Pancreas (tissue), 10 donors: ENCODE measurements around the gene RAD18. TPM values are rescaled to one million over a fixed set of nuclear protein-coding genes. Genes with fewer than 3 reads are reported as not detected.
A peak's percentile ranks its signal among the peaks of the same experiment; 100 is the strongest.

Experiments used
- ATAC-seq, 4 donors: fragments of 200-7000 bp; cut with Tn5 transposase; one replicate each; pipeline versions ENCODE4 v1.8.0 to v1.9.1; 2020; ENCODE audit warnings: mild to moderate bottlenecking in 4 of 4, moderate library complexity in 4 of 4
- DNase-seq, 6 donors: peaks; one replicate each; pipeline ENCODE4 v3.0.0-alpha.2; 2020
- FAIRE-seq: peaks from 2 replicates; lab custom pipeline; 2012; peaks lifted over from hg19 to GRCh38; lab: Jason Lieb, UNC
- H3K27ac ChIP-seq, 4 donors: fragments of 200-600 bp; sonication (generic); 1 replicate in 3 of 4; 2 replicates in 1 of 4; pipeline versions ENCODE4 v1.5.0 to v1.8.0; 2020
- H3K27me3 ChIP-seq, 4 donors: fragments of 200-600 bp; one replicate each; pipeline ENCODE4 v1.8.0; 2021
- H3K36me3 ChIP-seq, 3 donors: fragments of 200-600 bp; sonication (generic) in 1 of 3; one replicate each; pipeline versions ENCODE4 v1.5.0 to v1.8.0; 2020 to 2021
- H3K4me1 ChIP-seq, 3 donors: fragments of 200-600 bp; one replicate each; pipeline ENCODE4 v1.8.0; 2021
- H3K4me3 ChIP-seq, 4 donors: fragments of 200-600 bp; sonication (generic) in 2 of 4; one replicate each; pipeline versions ENCODE4 v1.5.0 to v1.8.0; 2020 to 2021
- H3K9me3 ChIP-seq, 4 donors: fragments of 200-600 bp; one replicate each; pipeline ENCODE4 v1.8.0; 2021
- WGBS, 2 donors: extraction: QIAGEN DNeasy Blood & Tissue Kit; methylation state at CpG; one replicate each; pipeline ENCODE4 v1.1.7; 2013; 5-methylcytosine and 5-hydroxymethylcytosine counted together
- intact Hi-C, 3 donors: fragments of 100-400 bp; cut with DNase I; formaldehyde crosslinking; loops; one replicate each; pipeline versions ENCODE4 v1.11.1 to v1.14.2; 2022
- polyA plus RNA-seq, 2 donors: library from polyadenylated mRNA; stranded (reverse); fragments of 200-250 nt; gene quantifications; one replicate each; pipeline ENCODE4 v1.2.3, GENCODE V29; 2013
- total RNA-seq, 6 donors: library from RNA; stranded (reverse); fragmentation: NEBNext Ultra II Directional in 4 of 6; extraction: Animal tissue kit (Norgen Biotek cat#: 25700) in 4 of 6; gene quantifications; one replicate each; pipeline versions ENCODE4 v1.2.1 to v1.2.4, GENCODE V29; 2021 to 2023
- TF ChIP-seq, protein P1 (sequence below), 4 donors: fragments of 200-600 bp; sonication (generic) in 3 of 4; IDR thresholded peaks; one replicate each; pipeline versions ENCODE4 v1.5.0 to v1.8.0; 2021; ENCODE audit warnings: antibody characterized with exemption in 4 of 4
- donor health status: healthy with polysubstance abuse.
- donor health status: DM: no; HTN: no; CAD: no; lungs with moderate emphysema.
- donor health status: DM: no; HTN: no; CAD: no.
- donor health status: control.
- donor health status: control.
- donor health status: Bipolar disorder and iron deficiency.
- donor health status: DM: yes; HTN: yes; CAD: no.
- donor health status: DM: no; HTN: no; CAD: no.
- donor health status: DM: no; HTN: no; CAD: no.
- donor health status: DM: yes; HTN: yes; CAD: no.

RAD18 gene
- total and polyA plus RNA-seq, 8 donors: 1.2 to 4.3 (median 2.2) TPM

- FAIRE-seq (no peak), ATAC-seq (no peak), DNase-seq (no peak)
- Histone ChIP-seq H3K27ac (no peak overlapping the region), H3K4me1 (no peaks in the 10 kb centered on the region), H3K4me3 (no peak overlapping the region), H3K36me3 (no peaks in the 10 kb centered on the region), H3K27me3 (no peaks in the 10 kb centered on the region), H3K9me3 (no peaks in the 10 kb centered on the region)
- TF ChIP-seq, protein P1, sequence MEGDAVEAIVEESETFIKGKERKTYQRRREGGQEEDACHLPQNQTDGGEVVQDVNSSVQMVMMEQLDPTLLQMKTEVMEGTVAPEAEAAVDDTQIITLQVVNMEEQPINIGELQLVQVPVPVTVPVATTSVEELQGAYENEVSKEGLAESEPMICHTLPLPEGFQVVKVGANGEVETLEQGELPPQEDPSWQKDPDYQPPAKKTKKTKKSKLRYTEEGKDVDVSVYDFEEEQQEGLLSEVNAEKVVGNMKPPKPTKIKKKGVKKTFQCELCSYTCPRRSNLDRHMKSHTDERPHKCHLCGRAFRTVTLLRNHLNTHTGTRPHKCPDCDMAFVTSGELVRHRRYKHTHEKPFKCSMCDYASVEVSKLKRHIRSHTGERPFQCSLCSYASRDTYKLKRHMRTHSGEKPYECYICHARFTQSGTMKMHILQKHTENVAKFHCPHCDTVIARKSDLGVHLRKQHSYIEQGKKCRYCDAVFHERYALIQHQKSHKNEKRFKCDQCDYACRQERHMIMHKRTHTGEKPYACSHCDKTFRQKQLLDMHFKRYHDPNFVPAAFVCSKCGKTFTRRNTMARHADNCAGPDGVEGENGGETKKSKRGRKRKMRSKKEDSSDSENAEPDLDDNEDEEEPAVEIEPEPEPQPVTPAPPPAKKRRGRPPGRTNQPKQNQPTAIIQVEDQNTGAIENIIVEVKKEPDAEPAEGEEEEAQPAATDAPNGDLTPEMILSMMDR (IDR thresholded peaks at IDR 0.05): no peak
- WGBS, 2 donors: 82 to 86% methylated on average over 6 of the region's 6 CpGs
- intact Hi-C loops: loop anchor here in 1 of 3 donors (10.0 kb wide), 1 partner anchor 81 kb away; no protein-coding TSS in a partner anchor
Measured at GRCh38 chr3:8984081-8984480, 20.8 kb upstream of the RAD18 start.

DNA sequence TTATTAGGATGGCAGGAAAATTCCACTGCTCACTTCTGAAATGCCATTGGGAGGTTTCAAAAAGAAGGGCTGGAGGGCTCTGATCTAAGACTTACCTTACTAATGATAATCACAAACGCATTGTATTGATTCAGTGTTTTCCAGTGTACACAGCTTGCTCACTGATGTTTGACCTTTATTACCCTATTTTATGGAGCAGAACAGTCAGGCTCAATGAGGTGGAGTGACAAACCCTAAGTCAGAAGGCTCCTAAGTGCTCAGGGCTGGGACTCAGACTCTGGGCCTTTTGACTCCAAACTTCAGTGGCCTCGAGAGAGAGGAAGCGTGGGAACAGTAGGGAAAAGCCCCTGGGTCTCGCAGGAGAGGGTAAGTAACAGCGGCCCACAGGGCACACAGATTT is 20.3 kb upstream of the RAD18 start:
- H3K36me3 ChIP-seq: no peaks in the 10 kb centered on the region
- no peak overlapping the region for H3K27ac ChIP-seq
- H3K9me3 ChIP-seq: no peaks in the 10 kb centered on the region
- ATAC-seq (no peak), FAIRE-seq (no peak), DNase-seq (no peak)
- WGBS, 2 donors: 79 to 80% methylated on average over 5 of the region's 5 CpGs
- intact Hi-C loops: loop anchor here in 1 of 3 donors (10.0 kb wide), 1 partner anchor 81 kb away; no protein-coding TSS in a partner anchor
- H3K4me3 ChIP-seq: no peak overlapping the region
- H3K4me1 ChIP-seq: no peaks in the 10 kb centered on the region
- TF ChIP-seq, protein P1 (IDR thresholded peaks at IDR 0.05): no peak
- no peaks in the 10 kb centered on the region for H3K27me3 ChIP-seq

GRCh38 chr3:8983026-8983425 is 19.8 kb upstream of the RAD18 start:
- Histone ChIP-seq H3K27me3 (no peaks in the 10 kb centered on the region), H3K4me3 (no peak overlapping the region), H3K27ac (no peak overlapping the region), H3K36me3 (no peaks in the 10 kb centered on the region), H3K9me3 (no peaks in the 10 kb centered on the region), H3K4me1 (no peaks in the 10 kb centered on the region)
- TF ChIP-seq, protein P1 (IDR thresholded peaks at IDR 0.05): no peak
- DNase-seq (no peak), ATAC-seq (no peak), FAIRE-seq (no peak)
- intact Hi-C loops: loop anchor here in 1 of 3 donors (10.0 kb wide), 1 partner anchor 82 kb away; no protein-coding TSS in a partner anchor
- WGBS, 2 donors: 77 to 85% methylated on average over 1 of the region's 1 CpG

- no peaks in the 10 kb centered on the region for H3K9me3 ChIP-seq
- H3K27me3 ChIP-seq: no peaks in the 10 kb centered on the region
- H3K4me3 ChIP-seq: no peak overlapping the region
- H3K4me1 ChIP-seq: no peaks in the 10 kb centered on the region
- no peak overlapping the region for H3K27ac ChIP-seq
- ATAC-seq (peak in 2 of 4 donors; percentile 17 to 23), FAIRE-seq (no peak), DNase-seq (no peak)
- no peaks in the 10 kb centered on the region for H3K36me3 ChIP-seq
- intact Hi-C loops: loop anchor here in 1 of 3 donors (10.0 kb wide), 1 partner anchor 82 kb away; no protein-coding TSS in a partner anchor
- TF ChIP-seq, protein P1 (IDR thresholded peaks at IDR 0.05): no peak
- WGBS, 2 donors: 47 to 57% methylated on average over 5 of the region's 5 CpGs
Measured at GRCh38 chr3:8982509-8982908, 19.2 kb upstream of the RAD18 start.

GRCh38 chr3:8981700-8982099 is 18.4 kb upstream of the RAD18 start:
- Histone ChIP-seq H3K36me3 (no peaks in the 10 kb centered on the region), H3K4me1 (no peaks in the 10 kb centered on the region), H3K4me3 (no peak overlapping the region), H3K9me3 (no peaks in the 10 kb centered on the region), H3K27ac (no peak overlapping the region), H3K27me3 (no peaks in the 10 kb centered on the region)
- intact Hi-C loops: loop anchor here in 1 of 3 donors (10.0 kb wide), 1 partner anchor 83 kb away; no protein-coding TSS in a partner anchor
- FAIRE-seq: no peak
- DNase-seq: no peak
- TF ChIP-seq, protein P1 (IDR thresholded peaks at IDR 0.05): no peak
- 76 to 79% methylated on average over 9 of the region's 9 CpGs for WGBS, 2 donors
- no peak for ATAC-seq
